Neural progenitor cell (in vitro differentiated cells): ENCODE measurements around the gene RHO.

Experiments
- EZH2 ChIP-seq: fragments of 200-600 bp; sonication (generic); IDR thresholded peaks from 2 replicates; pipeline ENCODE4 v1.6.1; 2017; ENCODE audit warnings: antibody characterized with exemption, mild to moderate bottlenecking, moderate library complexity
- EZH2phosphoT487 ChIP-seq: fragments of 200-600 bp; sonication (generic); IDR thresholded peaks from 2 replicates; pipeline ENCODE4 v1.6.1; 2017; ENCODE audit warnings: antibody characterized with exemption
- TF ChIP-seq, protein P1 (sequence below): fragments of 200-600 bp; sonication (generic); IDR thresholded peaks from 2 replicates; pipeline ENCODE4 v1.5.1; 2017; ENCODE audit warnings: antibody characterized with exemption, mild to moderate bottlenecking

DNA sequence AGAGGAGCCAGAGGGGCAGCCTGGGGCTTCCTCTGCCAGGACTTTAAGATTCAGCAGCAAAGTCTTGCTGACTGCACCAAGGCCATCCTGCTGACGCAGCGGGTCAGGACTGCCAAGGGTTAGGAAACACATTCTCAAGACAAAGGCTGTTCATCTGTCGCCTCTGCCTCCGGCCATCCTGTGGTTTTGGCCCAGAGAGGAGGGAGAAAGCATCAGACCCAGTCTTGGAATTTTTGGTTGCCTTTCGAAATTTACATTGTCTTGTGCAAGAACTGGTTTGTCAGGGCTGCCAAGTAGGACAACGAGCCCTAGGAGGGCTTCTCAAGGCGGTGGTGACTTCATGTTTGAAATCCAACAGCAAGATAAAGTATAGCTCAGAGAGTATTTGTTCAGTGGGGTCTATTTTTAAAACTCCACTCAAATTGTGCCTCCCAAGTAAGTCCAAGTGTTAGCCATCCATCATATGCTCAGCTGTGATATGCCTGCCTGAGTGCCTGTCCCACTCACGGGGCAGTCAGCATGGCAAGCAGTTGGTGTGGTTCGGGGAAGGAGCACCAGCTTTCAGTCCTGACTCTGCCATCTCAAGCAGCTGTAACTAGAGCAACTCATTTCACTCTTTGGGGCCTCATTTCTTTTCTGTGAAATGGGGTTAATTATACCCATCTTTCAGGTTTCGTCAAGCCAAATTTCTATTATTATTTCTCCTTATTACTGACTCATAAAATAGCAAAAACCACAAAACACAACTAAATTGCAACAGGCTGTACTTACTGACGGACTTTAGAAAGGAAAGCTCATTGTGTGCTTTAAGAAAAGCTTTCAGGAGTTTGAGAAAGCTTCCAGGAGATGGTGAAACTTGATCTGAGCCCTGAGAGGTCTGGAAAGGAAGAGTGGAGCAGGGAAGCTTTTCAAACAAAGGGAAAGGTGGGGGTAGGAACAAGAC, 42.4 kb upstream of the RHO start:
- TF ChIP-seq, protein P1, sequence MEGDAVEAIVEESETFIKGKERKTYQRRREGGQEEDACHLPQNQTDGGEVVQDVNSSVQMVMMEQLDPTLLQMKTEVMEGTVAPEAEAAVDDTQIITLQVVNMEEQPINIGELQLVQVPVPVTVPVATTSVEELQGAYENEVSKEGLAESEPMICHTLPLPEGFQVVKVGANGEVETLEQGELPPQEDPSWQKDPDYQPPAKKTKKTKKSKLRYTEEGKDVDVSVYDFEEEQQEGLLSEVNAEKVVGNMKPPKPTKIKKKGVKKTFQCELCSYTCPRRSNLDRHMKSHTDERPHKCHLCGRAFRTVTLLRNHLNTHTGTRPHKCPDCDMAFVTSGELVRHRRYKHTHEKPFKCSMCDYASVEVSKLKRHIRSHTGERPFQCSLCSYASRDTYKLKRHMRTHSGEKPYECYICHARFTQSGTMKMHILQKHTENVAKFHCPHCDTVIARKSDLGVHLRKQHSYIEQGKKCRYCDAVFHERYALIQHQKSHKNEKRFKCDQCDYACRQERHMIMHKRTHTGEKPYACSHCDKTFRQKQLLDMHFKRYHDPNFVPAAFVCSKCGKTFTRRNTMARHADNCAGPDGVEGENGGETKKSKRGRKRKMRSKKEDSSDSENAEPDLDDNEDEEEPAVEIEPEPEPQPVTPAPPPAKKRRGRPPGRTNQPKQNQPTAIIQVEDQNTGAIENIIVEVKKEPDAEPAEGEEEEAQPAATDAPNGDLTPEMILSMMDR: no peak
- TF ChIP-seq EZH2phosphoT487 (no peak), EZH2 (no peak)
